ENCODE results near the gene WDR20.

WDR20 gene

GRCh38 chr14:102158797-102159196 lies 19.1 kb downstream of the WDR20 start:
- Histone ChIP-seq H4K20me1 (ENCODE audit: low read depth, low read length) (no peaks in the 10 kb centered on the region), H3K9me2 (replicated peaks; ENCODE audit: insufficient read depth, low read length) (no peaks in the 10 kb centered on the region)

GRCh38 chr14:102159841-102160240 lies 20.1 kb downstream of the WDR20 start:
- TF ChIP-seq CTCF (IDR thresholded peaks at IDR 0.05; ENCODE audit: insufficient read depth, low read length, poor library complexity, severe bottlenecking) (no peak), EZH2phosphoT487 (conservative IDR thresholded peaks at IDR 0.05; ENCODE audit: low read length) (no peak)
- H4K20me1 ChIP-seq (ENCODE audit: low read depth, low read length): no peaks in the 10 kb centered on the region
- H3K9me3 ChIP-seq (ENCODE audit: insufficient read depth, low read length): no peaks in the 10 kb centered on the region
- no peaks in the 10 kb centered on the region for H3K9me2 ChIP-seq (replicated peaks; ENCODE audit: insufficient read depth, low read length)
- H3K4me2 ChIP-seq (ENCODE audit: low read depth, low read length, poor library complexity, severe bottlenecking): no peak overlapping the region
- H3F3A ChIP-seq (ENCODE audit: insufficient read depth): no peaks in the 10 kb centered on the region
- no peak overlapping the region for H3K4me3 ChIP-seq (ENCODE audit: insufficient read depth, low read length, poor library complexity, severe bottlenecking)
- no peak overlapping the region for H3K9ac ChIP-seq (ENCODE audit: low read length)
- no peak overlapping the region for H2AFZ ChIP-seq (ENCODE audit: low read depth, low read length, severe bottlenecking)
- H3K36me3 ChIP-seq (ENCODE audit: low read length): no peaks in the 10 kb centered on the region
- no peak overlapping the region for H3K27ac ChIP-seq (ENCODE audit: low read depth, low read length)
- H3K27me3 ChIP-seq (ENCODE audit: low read length): no peaks in the 10 kb centered on the region
- peaks cover 70% of the 10 kb centered on the region for H3K79me2 ChIP-seq (ENCODE audit: insufficient read depth, low read length)

More at GRCh38 chr14:102158797-102159196, 19.1 kb downstream of the WDR20 start:
- TF ChIP-seq CTCF (IDR thresholded peaks at IDR 0.05; ENCODE audit: insufficient read depth, low read length, poor library complexity, severe bottlenecking): no peak
- no peak for TF ChIP-seq EZH2phosphoT487 (conservative IDR thresholded peaks at IDR 0.05; ENCODE audit: low read length)
- H3K4me3 ChIP-seq (ENCODE audit: insufficient read depth, low read length, poor library complexity, severe bottlenecking): no peak overlapping the region
- no peaks in the 10 kb centered on the region for H3F3A ChIP-seq (ENCODE audit: insufficient read depth)
- no peaks in the 10 kb centered on the region for H3K27me3 ChIP-seq (ENCODE audit: low read length)
- no peak overlapping the region for H3K4me2 ChIP-seq (ENCODE audit: low read depth, low read length, poor library complexity, severe bottlenecking)
- no peak overlapping the region for H2AFZ ChIP-seq (ENCODE audit: low read depth, low read length, severe bottlenecking)
- H3K9me3 ChIP-seq (ENCODE audit: insufficient read depth, low read length): no peaks in the 10 kb centered on the region
- H3K79me2 ChIP-seq (ENCODE audit: insufficient read depth, low read length): peaks cover 76% of the 10 kb centered on the region
- no peak overlapping the region for H3K9ac ChIP-seq (ENCODE audit: low read length)
- no peak overlapping the region for H3K27ac ChIP-seq (ENCODE audit: low read depth, low read length)
- H3K36me3 ChIP-seq (ENCODE audit: low read length): no peaks in the 10 kb centered on the region

DNA sequence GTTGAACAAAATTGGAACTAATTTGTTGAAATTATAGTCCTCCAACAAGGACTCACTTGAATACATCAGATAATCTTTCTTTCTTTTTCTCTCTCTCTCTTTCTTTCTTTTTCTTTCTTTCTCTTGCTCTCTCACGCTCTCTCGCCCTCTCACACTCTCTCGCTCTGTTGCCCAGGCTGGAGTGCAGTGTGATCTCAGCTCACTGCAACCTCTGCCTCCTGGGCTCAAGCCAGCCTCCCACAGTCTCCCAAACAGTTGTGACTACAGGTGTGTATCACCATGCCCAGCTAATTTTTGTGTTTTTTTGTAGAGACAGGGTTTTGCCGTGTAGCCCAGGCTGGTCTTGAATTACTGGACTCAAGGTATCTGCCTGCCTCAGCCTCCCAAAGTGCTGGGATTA lies 22.8 kb downstream of the WDR20 start:
- no peaks in the 10 kb centered on the region for H4K20me1 ChIP-seq (ENCODE audit: low read depth, low read length)

More for the DNA sequence above, 22.8 kb downstream of the WDR20 start:
- H3F3A ChIP-seq (ENCODE audit: insufficient read depth): no peaks in the 10 kb centered on the region
- no peaks in the 10 kb centered on the region for H3K36me3 ChIP-seq (ENCODE audit: low read length)
- no peak overlapping the region for H3K4me2 ChIP-seq (ENCODE audit: low read depth, low read length, poor library complexity, severe bottlenecking)
- no peak overlapping the region for H3K9ac ChIP-seq (ENCODE audit: low read length)
- H3K27me3 ChIP-seq (ENCODE audit: low read length): no peaks in the 10 kb centered on the region
- peaks cover 78% of the 10 kb centered on the region for H3K79me2 ChIP-seq (ENCODE audit: insufficient read depth, low read length)
- H3K9me2 ChIP-seq (replicated peaks; ENCODE audit: insufficient read depth, low read length): no peaks in the 10 kb centered on the region
- H3K27ac ChIP-seq (ENCODE audit: low read depth, low read length): no peak overlapping the region
- H3K9me3 ChIP-seq (ENCODE audit: insufficient read depth, low read length): no peaks in the 10 kb centered on the region
- no peak overlapping the region for H3K4me3 ChIP-seq (ENCODE audit: insufficient read depth, low read length, poor library complexity, severe bottlenecking)
- no peak for TF ChIP-seq EZH2phosphoT487 (conservative IDR thresholded peaks at IDR 0.05; ENCODE audit: low read length)
- TF ChIP-seq CTCF (IDR thresholded peaks at IDR 0.05; ENCODE audit: insufficient read depth, low read length, poor library complexity, severe bottlenecking): no peak
- H2AFZ ChIP-seq (ENCODE audit: low read depth, low read length, severe bottlenecking): no peak overlapping the region
